ENCODE measurements around the gene RCE1.

The RCE1 gene

GRCh38 chr11:66859686-66860448 lies 16.6 kb downstream of the RCE1 start:
- Histone ChIP-seq H3K4me1 (ENCODE audit: control insufficient read depth, low read depth, low read length) (peaks cover 5% of the 10 kb centered on the region), H3K4me3 (ENCODE audit: low read length) (no peak overlapping the region), H3K9ac (ENCODE audit: low read length) (no peak overlapping the region), H3K27ac (ENCODE audit: low read length) (no peak overlapping the region), H3K27me3 (ENCODE audit: control insufficient read depth, insufficient read depth, low read length) (no peaks in the 10 kb centered on the region), H3K9me3 (ENCODE audit: control insufficient read depth, low read depth, low read length) (no peaks in the 10 kb centered on the region), H3K36me3 (ENCODE audit: control insufficient read depth, low read depth, low read length) (no peaks in the 10 kb centered on the region)

GRCh38 chr11:66860449-66860831 lies 17.2 kb downstream of the RCE1 start:
- H3K4me3 ChIP-seq (ENCODE audit: low read length) = no peak overlapping the region
- no peaks in the 10 kb centered on the region for H3K36me3 ChIP-seq (ENCODE audit: control insufficient read depth, low read depth, low read length)
- no peaks in the 10 kb centered on the region for H3K9me3 ChIP-seq (ENCODE audit: control insufficient read depth, low read depth, low read length)
- no peak overlapping the region for H3K27ac ChIP-seq (ENCODE audit: low read length)
- H3K9ac ChIP-seq (ENCODE audit: low read length) = no peak overlapping the region
- peaks cover 4% of the 10 kb centered on the region for H3K4me1 ChIP-seq (ENCODE audit: control insufficient read depth, low read depth, low read length)
- H3K27me3 ChIP-seq (ENCODE audit: control insufficient read depth, insufficient read depth, low read length) = no peaks in the 10 kb centered on the region

GRCh38 chr11:66861038-66861773 lies 18.0 kb downstream of the RCE1 start:
- Histone ChIP-seq H3K4me1 (ENCODE audit: control insufficient read depth, low read depth, low read length) (no peaks in the 10 kb centered on the region), H3K9ac (ENCODE audit: low read length) (no peak overlapping the region), H3K36me3 (ENCODE audit: control insufficient read depth, low read depth, low read length) (no peaks in the 10 kb centered on the region), H3K4me3 (ENCODE audit: low read length) (no peak overlapping the region), H3K27ac (ENCODE audit: low read length) (no peak overlapping the region), H3K9me3 (ENCODE audit: control insufficient read depth, low read depth, low read length) (no peaks in the 10 kb centered on the region), H3K27me3 (ENCODE audit: control insufficient read depth, insufficient read depth, low read length) (no peaks in the 10 kb centered on the region)

- Histone ChIP-seq H3K9me3 (ENCODE audit: control insufficient read depth, low read depth, low read length) (no peaks in the 10 kb centered on the region), H3K4me1 (ENCODE audit: control insufficient read depth, low read depth, low read length) (no peaks in the 10 kb centered on the region), H3K36me3 (ENCODE audit: control insufficient read depth, low read depth, low read length) (no peaks in the 10 kb centered on the region), H3K9ac (ENCODE audit: low read length) (no peak overlapping the region), H3K27me3 (ENCODE audit: control insufficient read depth, insufficient read depth, low read length) (no peaks in the 10 kb centered on the region), H3K27ac (ENCODE audit: low read length) (no peak overlapping the region), H3K4me3 (ENCODE audit: low read length) (no peak overlapping the region)
Measured at GRCh38 chr11:66861774-66862558, 18.7 kb downstream of the RCE1 start.

- no peaks in the 10 kb centered on the region for H3K27me3 ChIP-seq (ENCODE audit: control insufficient read depth, insufficient read depth, low read length)
- no peaks in the 10 kb centered on the region for H3K36me3 ChIP-seq (ENCODE audit: control insufficient read depth, low read depth, low read length)
- H3K27ac ChIP-seq (ENCODE audit: low read length) = no peak overlapping the region
- H3K9ac ChIP-seq (ENCODE audit: low read length) = no peak overlapping the region
- H3K9me3 ChIP-seq (ENCODE audit: control insufficient read depth, low read depth, low read length) = no peaks in the 10 kb centered on the region
- H3K4me1 ChIP-seq (ENCODE audit: control insufficient read depth, low read depth, low read length) = no peaks in the 10 kb centered on the region
- H3K4me3 ChIP-seq (ENCODE audit: low read length) = no peak overlapping the region
Measured at GRCh38 chr11:66862559-66863037, 19.4 kb downstream of the RCE1 start.

GRCh38 chr11:66863428-66864125 lies 20.3 kb downstream of the RCE1 start:
- Histone ChIP-seq H3K4me1 (ENCODE audit: control insufficient read depth, low read depth, low read length) (peaks cover 3% of the 10 kb centered on the region), H3K9ac (ENCODE audit: low read length) (no peak overlapping the region), H3K27me3 (ENCODE audit: control insufficient read depth, insufficient read depth, low read length) (no peaks in the 10 kb centered on the region), H3K9me3 (ENCODE audit: control insufficient read depth, low read depth, low read length) (no peaks in the 10 kb centered on the region), H3K36me3 (ENCODE audit: control insufficient read depth, low read depth, low read length) (no peaks in the 10 kb centered on the region), H3K4me3 (ENCODE audit: low read length) (no peak overlapping the region), H3K27ac (ENCODE audit: low read length) (no peak overlapping the region)

- no peak overlapping the region for H3K4me3 ChIP-seq (ENCODE audit: low read length)
- H3K27ac ChIP-seq (ENCODE audit: low read length) = no peak overlapping the region
- H3K9ac ChIP-seq (ENCODE audit: low read length) = no peak overlapping the region
Measured at GRCh38 chr11:66864172-66864901, 21.1 kb downstream of the RCE1 start.

GRCh38 chr11:66864924-66865697 lies 21.9 kb downstream of the RCE1 start:
- no peaks in the 10 kb centered on the region for H3K27me3 ChIP-seq (ENCODE audit: control insufficient read depth, insufficient read depth, low read length)
- no peaks in the 10 kb centered on the region for H3K9me3 ChIP-seq (ENCODE audit: control insufficient read depth, low read depth, low read length)
- H3K4me3 ChIP-seq (ENCODE audit: low read length) = no peak overlapping the region
- peaks cover 3% of the 10 kb centered on the region for H3K4me1 ChIP-seq (ENCODE audit: control insufficient read depth, low read depth, low read length)
- H3K27ac ChIP-seq (ENCODE audit: low read length) = no peak overlapping the region
- no peaks in the 10 kb centered on the region for H3K36me3 ChIP-seq (ENCODE audit: control insufficient read depth, low read depth, low read length)
- H3K9ac ChIP-seq (ENCODE audit: low read length) = no peak overlapping the region

More at GRCh38 chr11:66864172-66864901, 21.1 kb downstream of the RCE1 start:
- no peaks in the 10 kb centered on the region for H3K27me3 ChIP-seq (ENCODE audit: control insufficient read depth, insufficient read depth, low read length)
- H3K36me3 ChIP-seq (ENCODE audit: control insufficient read depth, low read depth, low read length) = no peaks in the 10 kb centered on the region
- no peaks in the 10 kb centered on the region for H3K9me3 ChIP-seq (ENCODE audit: control insufficient read depth, low read depth, low read length)
- peaks cover 3% of the 10 kb centered on the region for H3K4me1 ChIP-seq (ENCODE audit: control insufficient read depth, low read depth, low read length)

- Histone ChIP-seq H3K36me3 (ENCODE audit: control insufficient read depth, low read depth, low read length) (no peaks in the 10 kb centered on the region), H3K9me3 (ENCODE audit: control insufficient read depth, low read depth, low read length) (no peaks in the 10 kb centered on the region), H3K9ac (ENCODE audit: low read length) (no peak overlapping the region), H3K27ac (ENCODE audit: low read length) (no peak overlapping the region), H3K4me1 (ENCODE audit: control insufficient read depth, low read depth, low read length) (peaks cover 3% of the 10 kb centered on the region), H3K4me3 (ENCODE audit: low read length) (no peak overlapping the region), H3K27me3 (ENCODE audit: control insufficient read depth, insufficient read depth, low read length) (no peaks in the 10 kb centered on the region)
Measured at GRCh38 chr11:66866007-66866406, 22.8 kb downstream of the RCE1 start.

GRCh38 chr11:66866511-66866986 lies 23.3 kb downstream of the RCE1 start:
- no peaks in the 10 kb centered on the region for H3K9me3 ChIP-seq (ENCODE audit: control insufficient read depth, low read depth, low read length)
- no peak overlapping the region for H3K9ac ChIP-seq (ENCODE audit: low read length)
- no peaks in the 10 kb centered on the region for H3K27me3 ChIP-seq (ENCODE audit: control insufficient read depth, insufficient read depth, low read length)
- no peaks in the 10 kb centered on the region for H3K36me3 ChIP-seq (ENCODE audit: control insufficient read depth, low read depth, low read length)
- H3K27ac ChIP-seq (ENCODE audit: low read length) = no peak overlapping the region
- H3K4me3 ChIP-seq (ENCODE audit: low read length) = no peak overlapping the region
- H3K4me1 ChIP-seq (ENCODE audit: control insufficient read depth, low read depth, low read length) = peaks cover 3% of the 10 kb centered on the region

All from iPS-18a (cell line).